ENCODE results near the gene COL9A3.

The COL9A3 gene

GRCh38 chr20:62816884-62817873 lies at the start of gene COL9A3:
Gene COL9A3 (plus strand): TSS chr20:62817050. CDS start chr20:62817065, 15 bp downstream.
- no peak for DNase-seq

- no peak for DNase-seq
Observed at GRCh38 chr20:62768234-62768546, 48.7 kb upstream of the COL9A3 start.

GRCh38 chr20:62768551-62769287 lies 48.1 kb upstream of the COL9A3 start:
- DNase-seq, result no peak

- no peak for DNase-seq
Observed at GRCh38 chr20:62769346-62770071, 47.3 kb upstream of the COL9A3 start.

- no peak for DNase-seq
Observed at GRCh38 chr20:62770111-62770910, 46.5 kb upstream of the COL9A3 start.

- DNase-seq, result no peak
Observed at GRCh38 chr20:62770916-62771315, 45.9 kb upstream of the COL9A3 start.

- no peak for DNase-seq
Observed at GRCh38 chr20:62771396-62772102, 45.3 kb upstream of the COL9A3 start.

- no peak for DNase-seq
Observed at GRCh38 chr20:62772103-62772611, 44.7 kb upstream of the COL9A3 start.

GRCh38 chr20:62772619-62772989 lies 44.2 kb upstream of the COL9A3 start:
- DNase-seq, result no peak

- DNase-seq, result no peak
Observed at GRCh38 chr20:62772990-62773844, 43.6 kb upstream of the COL9A3 start.

GRCh38 chr20:62773845-62774714 lies 42.8 kb upstream of the COL9A3 start:
- no peak for DNase-seq

GRCh38 chr20:62774762-62775161 lies 42.1 kb upstream of the COL9A3 start:
- no peak for DNase-seq

- no peak for DNase-seq
Observed at GRCh38 chr20:62775206-62775605, 41.6 kb upstream of the COL9A3 start.

- DNase-seq, result no peak
Observed at GRCh38 chr20:62776035-62776691, 40.7 kb upstream of the COL9A3 start.

GRCh38 chr20:62776692-62777527 lies 39.9 kb upstream of the COL9A3 start:
- DNase-seq, result no peak

GRCh38 chr20:62777528-62777830 lies 39.4 kb upstream of the COL9A3 start:
- no peak for DNase-seq

- DNase-seq, result no peak
Observed at GRCh38 chr20:62778058-62778457, 38.8 kb upstream of the COL9A3 start.

All from NCI-H748 treated with DMSO at 0.1 percent for 48 hours (cell line).